ENCODE data around the gene ASTN2.

ASTN2 gene

DNA sequence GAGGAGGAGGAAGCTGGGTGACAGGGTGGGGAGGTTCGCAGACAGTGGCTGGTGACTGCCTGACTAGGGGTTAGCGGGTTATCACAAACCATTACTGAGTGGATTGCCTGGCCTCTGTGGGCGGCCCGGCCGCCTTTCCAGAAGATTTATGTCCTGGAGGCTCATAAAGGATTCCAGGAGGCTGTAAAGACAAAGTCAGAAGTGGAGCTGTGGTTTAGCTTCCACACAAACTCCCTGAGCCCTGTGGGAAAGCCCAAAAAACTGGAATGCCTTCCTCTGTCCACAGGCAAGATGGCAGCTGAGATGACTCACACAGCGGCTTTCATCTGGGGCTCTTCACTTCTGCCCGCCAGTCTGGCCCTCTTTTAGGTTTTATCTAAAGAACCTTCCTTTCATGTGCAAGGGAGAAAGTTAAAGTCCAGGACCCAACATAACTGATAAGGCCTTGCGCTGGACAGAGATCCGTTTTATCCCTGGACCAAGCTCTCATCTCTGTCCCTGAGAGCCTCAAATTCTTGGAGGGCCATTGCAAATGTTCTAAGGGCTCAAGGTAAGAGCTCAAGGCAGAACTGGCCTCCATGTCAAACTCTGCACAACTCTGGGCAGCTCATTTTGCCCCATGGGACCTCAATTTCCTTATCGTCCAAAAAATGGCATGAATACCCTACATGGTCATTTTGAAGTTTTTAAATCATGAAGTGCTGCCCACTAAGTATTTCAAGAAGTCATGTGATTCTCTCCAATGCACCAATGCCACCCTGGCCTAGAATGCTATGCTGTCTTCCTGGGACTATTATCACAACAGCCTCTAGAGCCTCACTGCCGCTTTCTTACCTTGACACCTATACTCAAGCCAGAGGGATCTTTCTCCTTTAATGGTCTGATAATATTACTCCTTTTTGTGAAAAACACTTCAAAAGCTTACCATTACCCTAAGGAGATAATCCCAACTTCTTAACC is 977.2 kb downstream of the ASTN2 start:
- no peak for TF ChIP-seq Cebpa-rat (IDR thresholded peaks at IDR 0.05)
- no peaks in the 10 kb centered on the region for H4K20me1 ChIP-seq
- no peak overlapping the region for H3K27ac ChIP-seq
- no peak overlapping the region for H3K9ac ChIP-seq
- H3K4me2 ChIP-seq = no peak overlapping the region
- H3K27me3 ChIP-seq = no peaks in the 10 kb centered on the region
- no peak overlapping the region for H3K4me3 ChIP-seq
- peaks cover 0 to 7% (median 0%) of the 10 kb centered on the region in 11 experiments; a peak in 2 of 22 replicates for H3K9me3 ChIP-seq (replicated peaks in 1 of 11)
- H3K36me3 ChIP-seq = peaks cover 0 to 27% (median 0%) of the 10 kb centered on the region in 11 experiments; a peak in 3 of 22 replicates
- no peaks in the 10 kb centered on the region for H3K4me1 ChIP-seq

DNA sequence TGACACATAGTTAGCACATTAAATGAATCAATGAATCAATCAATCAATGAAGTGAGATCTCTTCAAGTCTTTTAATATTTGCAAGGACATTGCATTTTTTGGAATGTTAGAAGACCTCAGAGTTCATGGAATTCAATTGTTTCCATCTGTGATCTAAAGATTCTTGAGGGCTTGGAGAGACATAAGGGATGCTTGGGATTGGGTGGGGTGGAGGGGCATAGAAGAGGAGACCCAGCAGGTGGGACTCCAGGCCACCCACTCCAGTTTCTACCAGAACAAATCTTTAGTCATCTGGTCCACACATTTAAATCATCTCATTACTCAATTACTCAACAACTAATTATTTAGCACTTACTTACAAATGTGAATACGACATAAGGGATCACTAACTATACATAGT is 978.7 kb downstream of the ASTN2 start:
- Histone ChIP-seq H3K4me2 (no peak overlapping the region), H3K36me3 (peaks cover 0 to 21% (median 0%) of the 10 kb centered on the region in 11 experiments; a peak in 2 of 22 replicates), H3K27me3 (no peaks in the 10 kb centered on the region), H4K20me1 (no peaks in the 10 kb centered on the region), H3K9ac (no peak overlapping the region), H3K4me3 (no peak overlapping the region), H3K4me1 (no peaks in the 10 kb centered on the region), H3K27ac (no peak overlapping the region), H3K9me3 (replicated peaks in 1 of 11) (peaks cover 0 to 7% (median 0%) of the 10 kb centered on the region in 11 experiments; a peak in 2 of 22 replicates)
- no peak for TF ChIP-seq Cebpa-rat (IDR thresholded peaks at IDR 0.05)

- no peak for TF ChIP-seq Cebpa-rat (IDR thresholded peaks at IDR 0.05)
- Histone ChIP-seq H3K9ac (no peak overlapping the region), H3K27ac (no peak overlapping the region), H3K36me3 (peaks cover 0 to 17% (median 0%) of the 10 kb centered on the region in 11 experiments; a peak in 2 of 22 replicates), H4K20me1 (no peaks in the 10 kb centered on the region), H3K4me2 (no peak overlapping the region), H3K4me1 (no peaks in the 10 kb centered on the region), H3K27me3 (no peaks in the 10 kb centered on the region), H3K9me3 (replicated peaks in 1 of 11) (peaks cover 0 to 7% (median 0%) of the 10 kb centered on the region in 11 experiments; a peak in 2 of 22 replicates), H3K4me3 (no peak overlapping the region)
Measured at GRCh38 chr9:116435706-116436105, 979.2 kb downstream of the ASTN2 start.

GRCh38 chr9:116434314-116434713 is 980.5 kb downstream of the ASTN2 start:
- H3K9me3 ChIP-seq (replicated peaks in 1 of 11) = peaks cover 0 to 7% (median 0%) of the 10 kb centered on the region in 11 experiments; a peak in 2 of 22 replicates
- no peak overlapping the region for H3K4me2 ChIP-seq
- no peaks in the 10 kb centered on the region for H3K27me3 ChIP-seq
- H4K20me1 ChIP-seq = no peaks in the 10 kb centered on the region
- no peak overlapping the region for H3K4me3 ChIP-seq
- no peak overlapping the region for H3K9ac ChIP-seq
- TF ChIP-seq Cebpa-rat (IDR thresholded peaks at IDR 0.05) = no peak
- H3K27ac ChIP-seq = no peak overlapping the region
- peaks cover 0 to 10% (median 0%) of the 10 kb centered on the region in 11 experiments; a peak in 1 of 22 replicates for H3K36me3 ChIP-seq
- H3K4me1 ChIP-seq = no peaks in the 10 kb centered on the region

GRCh38 chr9:116432051-116432450 is 982.8 kb downstream of the ASTN2 start:
- H3K9me3 ChIP-seq (replicated peaks in 1 of 11) = peaks cover 0 to under 1% (median 0%) of the 10 kb centered on the region in 11 experiments; a peak in 1 of 22 replicates
- no peak overlapping the region for H3K27ac ChIP-seq
- no peaks in the 10 kb centered on the region for H3K36me3 ChIP-seq
- H3K27me3 ChIP-seq = no peaks in the 10 kb centered on the region
- H4K20me1 ChIP-seq = no peaks in the 10 kb centered on the region
- no peak overlapping the region for H3K4me2 ChIP-seq
- no peak for TF ChIP-seq Cebpa-rat (IDR thresholded peaks at IDR 0.05)
- no peak overlapping the region for H3K9ac ChIP-seq
- H3K4me1 ChIP-seq = no peaks in the 10 kb centered on the region
- no peak overlapping the region for H3K4me3 ChIP-seq

GRCh38 chr9:116430849-116431248 is 984.0 kb downstream of the ASTN2 start:
- H3K27me3 ChIP-seq = no peaks in the 10 kb centered on the region
- H3K27ac ChIP-seq = no peak overlapping the region
- no peaks in the 10 kb centered on the region for H3K36me3 ChIP-seq
- H3K9me3 ChIP-seq (replicated peaks in 1 of 11) = peaks cover 0 to 1% (median 0%) of the 10 kb centered on the region in 11 experiments; a peak in 1 of 22 replicates
- no peak overlapping the region for H3K4me2 ChIP-seq
- H3K4me3 ChIP-seq = no peak overlapping the region
- H3K9ac ChIP-seq = no peak overlapping the region
- no peaks in the 10 kb centered on the region for H4K20me1 ChIP-seq
- no peaks in the 10 kb centered on the region for H3K4me1 ChIP-seq
- TF ChIP-seq Cebpa-rat (IDR thresholded peaks at IDR 0.05) = no peak

GRCh38 chr9:116425244-116425643 is 989.6 kb downstream of the ASTN2 start:
- no peak overlapping the region for H3K9ac ChIP-seq
- H3K27ac ChIP-seq = no peak overlapping the region
- H3K4me2 ChIP-seq = no peak overlapping the region
- H3K4me3 ChIP-seq = no peak overlapping the region
- 0 out of 22 replicates have a peak, but pooled peaks cover 0 to under 1% (median 0%) of the 10 kb centered on the region in 11 experiments for H3K36me3 ChIP-seq
- no peaks in the 10 kb centered on the region for H4K20me1 ChIP-seq
- H3K27me3 ChIP-seq = no peaks in the 10 kb centered on the region
- no peaks in the 10 kb centered on the region for H3K4me1 ChIP-seq
- peaks cover 0 to 5% (median 0%) of the 10 kb centered on the region in 11 experiments; a peak in 1 of 22 replicates for H3K9me3 ChIP-seq (replicated peaks in 1 of 11)
- no peak for TF ChIP-seq Cebpa-rat (IDR thresholded peaks at IDR 0.05)

DNA sequence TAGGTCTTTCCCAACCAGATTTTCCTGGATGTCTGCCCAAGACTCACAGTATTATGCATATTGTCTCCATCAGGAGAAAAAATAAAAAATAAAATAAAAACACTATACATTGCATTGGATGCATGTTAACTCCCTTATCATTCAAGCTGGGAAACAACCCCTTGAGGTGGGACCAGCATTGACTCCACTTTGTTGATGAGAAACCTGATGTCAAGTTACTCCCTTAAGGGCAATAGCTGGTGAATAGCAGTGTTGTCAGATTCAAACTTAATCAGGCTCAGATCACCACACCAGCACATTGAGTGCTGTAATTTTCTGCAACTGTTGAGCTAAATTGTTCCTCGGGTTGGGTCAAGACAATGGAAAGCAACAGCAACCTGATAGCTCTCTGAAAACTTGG is 991.7 kb downstream of the ASTN2 start:
- H3K4me1 ChIP-seq = no peaks in the 10 kb centered on the region
- 0 out of 22 replicates have a peak, but pooled peaks cover 0 to 5% (median 0%) of the 10 kb centered on the region in 11 experiments for H3K36me3 ChIP-seq
- H3K27me3 ChIP-seq = no peaks in the 10 kb centered on the region
- no peak overlapping the region for H3K4me2 ChIP-seq
- H3K27ac ChIP-seq = no peak overlapping the region
- no peak for TF ChIP-seq Cebpa-rat (IDR thresholded peaks at IDR 0.05)
- no peaks in the 10 kb centered on the region for H4K20me1 ChIP-seq
- H3K9me3 ChIP-seq (replicated peaks in 1 of 11) = peaks cover 0 to 5% (median 0%) of the 10 kb centered on the region in 11 experiments; a peak in 1 of 22 replicates
- no peak overlapping the region for H3K4me3 ChIP-seq
- no peak overlapping the region for H3K9ac ChIP-seq

GRCh38 chr9:116422119-116422979 is 992.5 kb downstream of the ASTN2 start:
- H3K9ac ChIP-seq = no peak overlapping the region
- H3K27ac ChIP-seq = no peak overlapping the region
- no peaks in the 10 kb centered on the region for H3K27me3 ChIP-seq
- H3K36me3 ChIP-seq = 0 out of 22 replicates have a peak, but pooled peaks cover 0 to 5% (median 0%) of the 10 kb centered on the region in 11 experiments
- no peaks in the 10 kb centered on the region for H3K4me1 ChIP-seq
- H4K20me1 ChIP-seq = no peaks in the 10 kb centered on the region
- TF ChIP-seq Cebpa-rat (IDR thresholded peaks at IDR 0.05) = no peak
- H3K4me3 ChIP-seq = no peak overlapping the region
- no peak overlapping the region for H3K4me2 ChIP-seq
- H3K9me3 ChIP-seq (replicated peaks in 1 of 11) = peaks cover 0 to 5% (median 0%) of the 10 kb centered on the region in 11 experiments; a peak in 1 of 22 replicates

Measured in BLaER1 treated with 17β-estradiol and CSF1 and Interleukin-3, amounts not matched to agents 10 nM and 100 nM (cell line).